ENCODE results near the gene FHOD1. TPM values are rescaled to one million over a fixed set of nuclear protein-coding genes. Genes with fewer than 3 reads are reported as not detected.

The FHOD1 gene
- polyA plus RNA-seq, 3 donors, result 5.1 to 152 (median 5.5) TPM

DNA sequence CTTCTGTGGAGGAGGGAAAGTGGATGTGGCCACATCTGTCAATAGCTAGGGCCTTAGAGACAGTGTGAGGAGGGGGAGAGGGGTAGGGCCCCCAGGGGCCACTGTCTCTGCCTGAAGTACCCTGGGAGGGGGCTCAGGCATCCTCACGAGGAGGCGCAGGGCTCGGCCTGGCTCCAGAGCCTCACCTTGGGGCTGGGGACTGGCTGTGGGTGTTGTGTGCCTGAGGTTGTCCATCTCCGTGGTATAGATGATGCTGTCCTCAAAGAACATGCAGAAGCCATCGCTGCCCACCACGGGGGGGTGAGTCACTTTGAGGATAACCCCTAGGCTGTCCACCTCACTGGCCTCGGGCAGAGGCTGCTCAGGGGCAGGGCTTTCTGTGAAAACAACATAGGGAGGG is 44.2 kb upstream of the FHOD1 start:
- H3K9ac ChIP-seq (ENCODE audit: insufficient read depth, low read length, poor library complexity, severe bottlenecking), result no peak overlapping the region
- no peak overlapping the region for H3K27ac ChIP-seq (ENCODE audit: low read depth in 1 of 2, low read length in 2 of 2)
- no peak overlapping the region for H3K4me2 ChIP-seq (replicated peaks; ENCODE audit: extremely low read depth, low read length, poor library complexity, severe bottlenecking)
- Mint-ChIP-seq H3K4me3 (no peak overlapping the region), H3K27ac (no peak overlapping the region), H3K4me1 (no peaks in the 10 kb centered on the region), H3K36me3 (no peaks in the 10 kb centered on the region), H3K27me3 (ENCODE audit: low read depth in 3 of 3) (peaks cover 3 to 6% (median 4%) of the 10 kb centered on the region in 3 donors), H3K9me3 (no peaks in the 10 kb centered on the region)
- no peaks in the 10 kb centered on the region for H3K27me3 ChIP-seq (ENCODE audit: control insufficient read depth in 2 of 2, insufficient read depth in 2 of 2, low read length in 2 of 2)
- intact Hi-C loops (cut with micrococcal nuclease), result no loop called here
- WGBS (ENCODE audit: insufficient coverage), result 92% methylated on average over 6 of the region's 7 CpGs
- H3K4me1 ChIP-seq (ENCODE audit: control insufficient read depth in 1 of 2, insufficient read depth in 2 of 2, low read length in 2 of 2), result no peaks in the 10 kb centered on the region
- TF ChIP-seq CTCF (IDR thresholded peaks at IDR 0.05), result no peak
- H3K4me3 ChIP-seq (replicated peaks in 1 of 3; ENCODE audit: low read depth in 2 of 3, low read length in 3 of 3), result no peak overlapping the region
- DNase-seq, result no peak
- H3K79me2 ChIP-seq (ENCODE audit: insufficient read depth, low read length), result no peaks in the 10 kb centered on the region
- no peaks in the 10 kb centered on the region for H3K9me3 ChIP-seq (replicated peaks in 1 of 2; ENCODE audit: control insufficient read depth in 1 of 2, insufficient read depth in 1 of 2, low read length in 2 of 2)
- no peaks in the 10 kb centered on the region for H4K20me1 ChIP-seq (ENCODE audit: insufficient read depth, low read length)
- no peaks in the 10 kb centered on the region for H3K36me3 ChIP-seq (replicated peaks in 1 of 2; ENCODE audit: control insufficient read depth in 1 of 2, insufficient read depth in 2 of 2, low read length in 2 of 2)
- H2AFZ ChIP-seq (ENCODE audit: insufficient read depth, low read depth, low read length, poor library complexity, severe bottlenecking), result no peak overlapping the region

GRCh38 chr16:67287960-67288359 is 40.7 kb upstream of the FHOD1 start:
- no peak overlapping the region for H3K4me2 ChIP-seq (replicated peaks; ENCODE audit: extremely low read depth, low read length, poor library complexity, severe bottlenecking)
- WGBS (ENCODE audit: insufficient coverage), result 96% methylated on average over 13 of the region's 14 CpGs
- H3K9me3 Mint-ChIP-seq, result no peaks in the 10 kb centered on the region
- H3K79me2 ChIP-seq (ENCODE audit: insufficient read depth, low read length), result no peaks in the 10 kb centered on the region
- peaks cover 0 to 7% (median 2%) of the 10 kb centered on the region in 3 donors for H3K27me3 Mint-ChIP-seq (ENCODE audit: low read depth in 3 of 3)
- no peaks in the 10 kb centered on the region for H3K4me1 ChIP-seq (ENCODE audit: control insufficient read depth in 1 of 2, insufficient read depth in 2 of 2, low read length in 2 of 2)
- no peaks in the 10 kb centered on the region for H3K36me3 ChIP-seq (replicated peaks in 1 of 2; ENCODE audit: control insufficient read depth in 1 of 2, insufficient read depth in 2 of 2, low read length in 2 of 2)
- intact Hi-C loops (cut with micrococcal nuclease), result no loop called here
- H3K36me3 Mint-ChIP-seq, result no peaks in the 10 kb centered on the region
- no peak overlapping the region for H3K4me3 Mint-ChIP-seq
- no peaks in the 10 kb centered on the region for H4K20me1 ChIP-seq (ENCODE audit: insufficient read depth, low read length)
- H3K27ac ChIP-seq (ENCODE audit: low read depth in 1 of 2, low read length in 2 of 2), result no peak overlapping the region
- no peak overlapping the region for H2AFZ ChIP-seq (ENCODE audit: insufficient read depth, low read depth, low read length, poor library complexity, severe bottlenecking)
- TF ChIP-seq CTCF (IDR thresholded peaks at IDR 0.05), result no peak
- H3K9me3 ChIP-seq (replicated peaks in 1 of 2; ENCODE audit: control insufficient read depth in 1 of 2, insufficient read depth in 1 of 2, low read length in 2 of 2), result no peaks in the 10 kb centered on the region
- H3K27me3 ChIP-seq (ENCODE audit: control insufficient read depth in 2 of 2, insufficient read depth in 2 of 2, low read length in 2 of 2), result no peaks in the 10 kb centered on the region
- H3K27ac Mint-ChIP-seq, result no peak overlapping the region
- H3K4me3 ChIP-seq (replicated peaks in 1 of 3; ENCODE audit: low read depth in 2 of 3, low read length in 3 of 3), result no peak overlapping the region
- no peaks in the 10 kb centered on the region for H3K4me1 Mint-ChIP-seq
- DNase-seq, result no peak
- H3K9ac ChIP-seq (ENCODE audit: insufficient read depth, low read length, poor library complexity, severe bottlenecking), result no peak overlapping the region

All from CD14-positive monocyte (primary cell).